Esophagus squamous epithelium (tissue), 5 donors: ENCODE data around the gene DCTN2. TPM values are rescaled to one million over a fixed set of nuclear protein-coding genes. Genes with fewer than 3 reads are reported as not detected.
A peak's percentile ranks its signal among the peaks of the same experiment; 100 is the strongest.

Experiments used
- DNase-seq: peaks from one replicate; lab custom pipeline; 2025; lab: John Stamatoyannopoulos, UW
- H3K27ac ChIP-seq, 4 donors: fragments of 200-600 bp; sonication (generic); one replicate each; pipeline ENCODE4 v1.5.1; 2016 to 2019; ENCODE audit warnings: mild to moderate bottlenecking in 1 of 4
- H3K27me3 ChIP-seq, 4 donors: fragments of 200-600 bp; sonication (generic); 1 replicate in 3 of 4; 2 replicates in 1 of 4; pipeline versions ENCODE4 v1.5.1 to v1.6.0; 2017 to 2021; ENCODE audit warnings: antibody characterized with exemption in 1 of 4
- H3K36me3 ChIP-seq, 3 donors: fragments of 200-600 bp; sonication (generic); one replicate each; pipeline ENCODE4 v1.5.1; 2016 to 2019
- H3K4me1 ChIP-seq, 3 donors: fragments of 200-600 bp; sonication (generic); one replicate each; pipeline ENCODE4 v1.5.1; 2017 to 2019
- H3K4me3 ChIP-seq, 4 donors: fragments of 200-600 bp; sonication (generic); 1 replicate in 3 of 4; 2 replicates in 1 of 4; pipeline ENCODE4 v1.5.1; 2016 to 2019; ENCODE audit warnings: mild to moderate bottlenecking in 2 of 4, moderate library complexity in 1 of 4
- H3K9me3 ChIP-seq, 3 donors: fragments of 200-600 bp; sonication (generic); one replicate each; pipeline ENCODE4 v1.5.1; 2016 to 2019
- POLR2A ChIP-seq, 4 donors: fragments of 450-650 bp; IDR thresholded peaks; one replicate each; pipeline ENCODE4 v1.6.1; 2017; ENCODE audit warnings: antibody characterized with exemption in 4 of 4, mild to moderate bottlenecking in 4 of 4, moderate library complexity in 3 of 4
- WGBS, 2 donors: methylation state at CpG; one replicate each; pipeline ENCODE4 v1.1.5; 2018; 5-methylcytosine and 5-hydroxymethylcytosine counted together
- intact Hi-C: fragments of 100-400 bp; cut with DNase I; formaldehyde crosslinking; loops from one replicate; pipeline ENCODE4 v1.15.0; 2022
- total RNA-seq, 4 donors: library from RNA; depleted of rRNA; stranded (reverse); fragments of >200 nt; gene quantifications; one replicate each; pipeline ENCODE4 v1.1.0, GENCODE V29; 2016
- TF ChIP-seq, protein P1 (sequence below), 6 experiments: fragments of 450-650 bp in 4 of 6; fragments of 200-600 bp in 2 of 6; sonication (generic) in 2 of 6; IDR thresholded peaks; one replicate each; pipeline ENCODE4 v1.5.1; 2016 to 2019; ENCODE audit warnings: antibody characterized with exemption in 6 of 6, mild to moderate bottlenecking in 4 of 6, moderate library complexity in 4 of 6
- donor health status: DM: yes; HTN: yes; CAD: no.

DCTN2 gene
- total RNA-seq, 4 donors from 2014 or later: 122 to 175 (median 159) TPM

DNA sequence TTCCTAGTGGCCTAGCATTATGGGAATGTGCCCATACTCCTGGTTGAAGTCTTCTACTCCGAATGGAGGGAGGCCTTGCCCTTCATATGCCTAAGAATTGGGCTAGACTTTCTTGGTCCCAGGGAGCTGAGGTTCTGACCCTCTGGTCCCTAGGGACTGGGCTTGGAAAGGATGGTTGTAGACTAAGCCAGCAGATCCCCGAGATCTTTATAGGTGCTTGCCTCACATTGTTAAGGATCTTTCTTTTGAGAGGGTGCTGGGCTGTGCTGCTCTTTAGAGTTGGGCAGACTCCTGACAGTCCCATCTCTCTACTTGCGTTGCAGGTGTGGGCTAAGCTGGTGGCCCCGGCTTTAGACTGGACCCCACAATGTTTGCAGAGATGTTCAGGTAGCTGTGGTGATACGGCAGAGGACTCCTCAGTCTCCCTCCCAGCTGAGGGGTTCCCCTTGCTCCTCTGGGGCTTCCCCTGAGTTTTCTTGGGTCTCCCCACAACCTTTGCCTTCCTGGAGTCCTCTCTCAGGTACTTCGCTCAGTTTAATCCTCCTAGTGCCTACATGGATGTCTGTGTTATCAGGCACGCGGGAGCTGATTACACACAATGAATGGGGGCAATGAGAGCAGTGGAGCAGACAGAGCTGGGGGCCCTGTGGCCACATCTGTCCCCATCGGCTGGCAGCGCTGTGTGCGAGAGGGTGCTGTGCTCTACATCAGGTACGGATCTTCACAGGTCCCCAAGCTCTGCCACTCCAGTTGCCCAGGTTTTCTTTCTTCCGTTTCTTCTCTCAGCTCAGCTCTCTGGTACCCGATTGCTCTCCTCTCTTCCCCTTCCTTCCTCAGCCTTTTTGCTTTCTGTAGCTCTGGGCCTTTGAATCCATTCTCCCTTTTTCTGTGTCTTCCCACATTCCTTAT, 23.0 kb downstream of the DCTN2 start:
- peaks cover 38 to 67% (median 40%) of the 10 kb centered on the region in 3 donors for H3K4me1 ChIP-seq
- intact Hi-C loops: no loop called here

DNA sequence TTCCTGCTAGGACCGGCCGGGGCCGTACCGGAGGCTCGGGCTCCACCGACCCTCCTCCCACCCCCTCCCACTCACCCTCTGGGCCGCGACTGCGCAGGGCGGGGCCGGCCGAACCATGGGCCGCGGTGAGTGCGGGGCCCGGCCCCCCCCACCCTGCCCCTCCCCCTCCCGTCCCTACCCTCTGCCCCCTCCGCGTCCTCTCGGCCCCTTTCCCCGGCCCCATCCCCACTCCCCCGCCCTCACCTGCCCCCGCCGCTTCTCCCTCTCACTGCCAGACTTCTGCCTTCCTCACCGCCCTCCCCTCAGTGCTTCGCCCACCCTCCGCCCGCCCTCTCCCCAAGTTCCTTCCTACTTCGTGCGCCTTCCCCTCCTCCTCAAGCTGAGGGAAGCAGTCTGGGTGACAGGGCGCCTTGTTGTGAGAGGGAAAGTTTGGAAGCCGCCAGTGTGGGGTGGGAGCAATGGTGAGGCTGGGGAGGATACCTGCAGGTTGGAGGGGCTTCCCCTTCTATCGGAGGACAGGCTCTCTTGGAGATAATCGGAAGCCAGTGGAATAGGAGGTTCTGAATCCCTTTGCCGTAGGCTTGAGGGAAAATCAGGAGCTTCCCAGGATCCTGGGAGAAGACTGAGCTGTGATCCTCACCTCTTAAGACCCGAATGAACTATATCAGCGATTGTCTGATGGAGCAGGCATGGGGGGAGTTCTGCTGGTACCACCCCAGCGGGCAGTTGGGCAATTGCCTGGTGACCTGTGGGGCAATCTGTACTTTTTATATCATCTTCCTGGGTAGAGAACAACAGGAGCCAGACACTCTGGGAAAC, 23.9 kb downstream of the DCTN2 start:
- Histone ChIP-seq H3K27me3 (no peaks in the 10 kb centered on the region), H3K4me3 (peak overlapping the region; percentile 69 to 93 (median 72)), H3K36me3 (peaks cover 31 to 45% (median 33%) of the 10 kb centered on the region in 3 donors), H3K9me3 (no peaks in the 10 kb centered on the region), H3K27ac (peak overlapping the region; percentile 96 to 100 (median 99)), H3K4me1 (peaks cover 47 to 75% (median 48%) of the 10 kb centered on the region in 3 donors)
- intact Hi-C loops: no loop called here
- TF ChIP-seq POLR2A (IDR thresholded peaks at IDR 0.05): peak in 1 of 4 donors; percentile 54
- TF ChIP-seq, protein P1, sequence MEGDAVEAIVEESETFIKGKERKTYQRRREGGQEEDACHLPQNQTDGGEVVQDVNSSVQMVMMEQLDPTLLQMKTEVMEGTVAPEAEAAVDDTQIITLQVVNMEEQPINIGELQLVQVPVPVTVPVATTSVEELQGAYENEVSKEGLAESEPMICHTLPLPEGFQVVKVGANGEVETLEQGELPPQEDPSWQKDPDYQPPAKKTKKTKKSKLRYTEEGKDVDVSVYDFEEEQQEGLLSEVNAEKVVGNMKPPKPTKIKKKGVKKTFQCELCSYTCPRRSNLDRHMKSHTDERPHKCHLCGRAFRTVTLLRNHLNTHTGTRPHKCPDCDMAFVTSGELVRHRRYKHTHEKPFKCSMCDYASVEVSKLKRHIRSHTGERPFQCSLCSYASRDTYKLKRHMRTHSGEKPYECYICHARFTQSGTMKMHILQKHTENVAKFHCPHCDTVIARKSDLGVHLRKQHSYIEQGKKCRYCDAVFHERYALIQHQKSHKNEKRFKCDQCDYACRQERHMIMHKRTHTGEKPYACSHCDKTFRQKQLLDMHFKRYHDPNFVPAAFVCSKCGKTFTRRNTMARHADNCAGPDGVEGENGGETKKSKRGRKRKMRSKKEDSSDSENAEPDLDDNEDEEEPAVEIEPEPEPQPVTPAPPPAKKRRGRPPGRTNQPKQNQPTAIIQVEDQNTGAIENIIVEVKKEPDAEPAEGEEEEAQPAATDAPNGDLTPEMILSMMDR (IDR thresholded peaks at IDR 0.05): no peak
- WGBS, 2 donors: 0% methylated on average over 4 to 7 of the region's 38 CpGs
- no peak for DNase-seq

More for the DNA sequence above, 23.0 kb downstream of the DCTN2 start:
- 48 to 52% methylated on average over 10 of the region's 14 CpGs for WGBS, 2 donors
- no peak for DNase-seq
- H3K27me3 ChIP-seq: no peaks in the 10 kb centered on the region
- peaks cover 36 to 51% (median 42%) of the 10 kb centered on the region in 3 donors for H3K36me3 ChIP-seq
- peak overlapping the region; percentile 96 to 100 (median 99) for H3K27ac ChIP-seq
- TF ChIP-seq POLR2A (IDR thresholded peaks at IDR 0.05): no peak
- TF ChIP-seq, protein P1 (IDR thresholded peaks at IDR 0.05): no peak
- no peaks in the 10 kb centered on the region for H3K9me3 ChIP-seq
- peak overlapping the region; percentile 69 to 93 (median 72) for H3K4me3 ChIP-seq

DNA sequence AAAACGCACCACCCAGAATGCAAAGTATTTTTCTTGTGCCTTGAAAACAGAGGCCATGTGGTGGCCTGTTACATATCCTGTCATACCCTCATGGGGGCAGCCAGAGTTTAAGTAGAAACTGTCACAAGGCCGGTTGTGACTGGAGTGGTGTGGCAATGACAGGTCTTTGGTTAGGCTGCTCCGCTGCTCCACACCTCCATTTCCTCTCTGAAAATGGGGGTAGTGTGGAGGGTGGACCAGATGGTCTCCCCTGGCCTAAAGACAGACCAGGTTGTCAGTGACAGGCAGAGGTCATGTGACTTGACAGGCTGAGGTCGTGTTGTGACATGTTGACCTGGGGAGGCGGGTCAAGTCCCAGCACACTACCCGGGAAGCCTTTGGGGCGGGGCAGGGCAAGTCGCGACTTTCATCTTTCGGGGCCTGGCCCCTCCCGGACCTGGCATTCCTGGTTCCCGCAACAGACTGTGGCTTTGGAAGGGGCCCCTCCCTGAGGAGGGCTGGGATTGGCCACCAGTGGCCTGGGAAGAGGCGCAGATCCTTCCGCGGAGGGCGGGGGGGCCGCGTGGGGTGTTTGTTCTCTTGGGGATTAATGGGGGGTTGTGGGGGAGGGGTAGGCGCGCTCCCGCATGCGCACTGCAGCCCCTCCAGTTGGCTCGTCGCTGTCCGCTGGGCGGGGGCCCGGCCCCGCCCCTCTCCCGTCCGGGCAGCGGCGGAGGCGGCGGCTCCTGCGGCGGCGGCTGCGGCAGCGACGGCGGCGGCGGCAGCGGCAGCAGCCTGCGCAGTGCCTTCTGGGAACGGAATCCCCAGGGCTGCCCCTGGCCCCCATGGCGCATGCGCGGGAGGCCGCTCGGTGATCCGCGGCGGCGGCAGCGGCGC, 24.7 kb downstream of the DCTN2 start, which contains the start of gene MBD6:
Gene MBD6 (plus strand): TSS at position 814 of the 876 bp plus-strand sequence. CDS start 1,480 bp downstream, outside the sequence.
- DNase-seq: peak; percentile 76
- H3K36me3 ChIP-seq: peaks cover 23 to 45% (median 26%) of the 10 kb centered on the region in 3 donors
- peak in 2 of 4 donors; percentile 44 to 55 for TF ChIP-seq POLR2A (IDR thresholded peaks at IDR 0.05)
- TF ChIP-seq, protein P1 (IDR thresholded peaks at IDR 0.05): peak in 1 of 6 experiments; percentile 1
- H3K27me3 ChIP-seq: no peaks in the 10 kb centered on the region
- intact Hi-C loops: no loop called here
- H3K4me1 ChIP-seq: peaks cover 51 to 84% (median 57%) of the 10 kb centered on the region in 3 donors
- 0 to 4% methylated on average over 1 to 2 of the region's 57 CpGs for WGBS, 2 donors
- no peaks in the 10 kb centered on the region for H3K9me3 ChIP-seq
- H3K4me3 ChIP-seq: peak within 1 kb of the TSS; percentile 69 to 93 (median 72)
- peak within 1 kb of the TSS; percentile 96 to 100 (median 99) for H3K27ac ChIP-seq

DNA sequence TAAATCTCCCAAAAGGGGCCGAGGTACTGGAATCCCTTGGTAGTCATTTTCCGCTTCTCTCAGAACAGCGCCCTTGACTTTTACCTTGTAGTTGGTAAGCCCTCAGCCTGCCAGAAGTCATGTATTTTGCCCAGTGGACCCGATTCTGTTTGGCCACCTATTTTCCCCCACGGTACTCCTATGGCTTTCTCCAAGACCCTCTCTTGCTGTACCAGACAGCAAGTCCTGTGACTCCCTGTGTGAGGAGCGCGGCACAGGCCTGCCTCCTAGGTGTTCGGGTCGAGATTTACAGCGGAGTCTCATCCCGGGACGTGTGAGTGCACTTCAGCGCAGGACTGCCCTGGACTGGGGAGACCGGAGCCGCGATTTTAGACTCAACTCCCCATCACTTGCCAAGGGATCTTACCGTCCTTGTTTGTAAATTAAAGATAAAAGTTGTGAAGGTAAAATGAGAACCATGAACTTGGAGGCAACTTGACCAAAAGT, 25.4 kb downstream of the DCTN2 start:
- Histone ChIP-seq H3K27me3 (no peaks in the 10 kb centered on the region), H3K4me3 (peak overlapping the region in 3 of 4 donors; percentile 69 to 93 (median 76)), H3K36me3 (peaks cover 20 to 45% (median 26%) of the 10 kb centered on the region in 3 donors), H3K9me3 (no peaks in the 10 kb centered on the region), H3K27ac (peak overlapping the region; percentile 96 to 100 (median 99)), H3K4me1 (peaks cover 51 to 86% (median 60%) of the 10 kb centered on the region in 3 donors)
- TF ChIP-seq, protein P1 (IDR thresholded peaks at IDR 0.05): no peak
- TF ChIP-seq POLR2A (IDR thresholded peaks at IDR 0.05): no peak
- intact Hi-C loops: no loop called here
- 43 to 51% methylated on average over 11 to 12 of the region's 17 CpGs for WGBS, 2 donors
- no peak for DNase-seq
